ENCODE data around the gene FLNB. TPM values are rescaled to one million over a fixed set of nuclear protein-coding genes. Genes with fewer than 3 reads are reported as not detected.
"Not testable (repeated sequence)": the region's sequence is repeated elsewhere in the genome, so short reads cannot be mapped to it uniquely, and the experiment has no call there.

The FLNB gene
- total RNA-seq, 1 experiment from 2014 or later = 83.4 TPM

GRCh38 chr3:58200846-58201355 lies 192.7 kb downstream of the FLNB start:
- H3K27me3 ChIP-seq (ENCODE audit: insufficient read depth, low read length) = no peaks in the 10 kb centered on the region
- no peak overlapping the region for H3K9ac ChIP-seq (ENCODE audit: extremely low read depth, insufficient read length, low read length)
- H3K4ac ChIP-seq (ENCODE audit: low read depth, low read length) = no peak overlapping the region
- H2BK20ac ChIP-seq (ENCODE audit: low read depth, low read length, poor library complexity, severe bottlenecking) = no peak overlapping the region
- H3K4me2 ChIP-seq (ENCODE audit: insufficient read depth, insufficient read length, low read length) = no peak overlapping the region
- no peak overlapping the region for H3T11ph ChIP-seq (ENCODE audit: low read length)
- H3K9me3 Mint-ChIP-seq = no peaks in the 10 kb centered on the region; a peak in 2 of 5 replicates
- no peak overlapping the region for H4K5ac ChIP-seq (ENCODE audit: insufficient read length, low read depth, low read length)
- no peak overlapping the region for H2AK5ac ChIP-seq (ENCODE audit: insufficient read length, low read length)
- no peak overlapping the region for H2BK120ac ChIP-seq (ENCODE audit: low read depth, low read length, poor library complexity, severe bottlenecking)
- no peaks in the 10 kb centered on the region for H4K20me1 ChIP-seq (ENCODE audit: control insufficient read depth, insufficient read depth, insufficient read length)
- no peak overlapping the region for H3K18ac ChIP-seq (ENCODE audit: insufficient read length, low read depth, low read length)
- no peak overlapping the region for H3K27ac Mint-ChIP-seq
- no peaks in the 10 kb centered on the region for H3K79me2 ChIP-seq (ENCODE audit: insufficient read depth, low read length)
- H3K4me1 ChIP-seq (ENCODE audit: insufficient read depth, low read length) = no peaks in the 10 kb centered on the region
- no peaks in the 10 kb centered on the region for H3K36me3 Mint-ChIP-seq (ENCODE audit: insufficient read depth in 1 of 3, low read depth in 3 of 3)
- H3K79me1 ChIP-seq (ENCODE audit: insufficient read depth, low read depth, low read length, poor library complexity, severe bottlenecking) = no peaks in the 10 kb centered on the region
- no peak for TF ChIP-seq CTCF (conservative IDR thresholded peaks at IDR 0.05)
- no peak overlapping the region for H2BK5ac ChIP-seq (ENCODE audit: insufficient read length, low read length)
- H2AFZ ChIP-seq (ENCODE audit: low read length) = no peak overlapping the region
- H2BK12ac ChIP-seq (ENCODE audit: insufficient read length, low read depth, low read length) = no peak overlapping the region
- no peak overlapping the region for H3K56ac ChIP-seq (ENCODE audit: insufficient read length, low read depth, low read length)
- H3K23me2 ChIP-seq (ENCODE audit: insufficient read length, low read depth, low read length, poor library complexity, severe bottlenecking) = no peaks in the 10 kb centered on the region
- no peak overlapping the region for H3K4me3 Mint-ChIP-seq
- H2BK15ac ChIP-seq (ENCODE audit: low read depth, low read length) = no peak overlapping the region
- no peak overlapping the region for H3K23ac ChIP-seq (ENCODE audit: insufficient read length, low read depth, low read length)
- WGBS (ENCODE audit: extremely low coverage, insufficient read length, low lambda C conversion rate) = no CpG with 5 or more reads among the region's 11 CpGs
- H3K9me3 ChIP-seq (ENCODE audit: control insufficient read depth, low read depth, low read length) = no peaks in the 10 kb centered on the region
- no peak overlapping the region for H3K27ac ChIP-seq (ENCODE audit: insufficient read length, low read depth, low read length)
- H4K91ac ChIP-seq (ENCODE audit: insufficient read length, low read depth, low read length) = no peak overlapping the region
- H3K27me3 Mint-ChIP-seq (ENCODE audit: low read depth) = peaks cover 7% of the 10 kb centered on the region
- DNase-seq = no peak
- no peaks in the 10 kb centered on the region for H3K4me1 Mint-ChIP-seq
- no peak overlapping the region for H4K8ac ChIP-seq (replicated peaks; ENCODE audit: insufficient read length, low read depth, low read length)
- H3K14ac ChIP-seq (ENCODE audit: insufficient read depth, low read length) = no peak overlapping the region

GRCh38 chr3:58201451-58201850 lies 193.2 kb downstream of the FLNB start:
- not testable (repeated sequence) for H2AK5ac ChIP-seq (ENCODE audit: insufficient read length, low read length); DNase-seq; H2BK20ac ChIP-seq (ENCODE audit: low read depth, low read length, poor library complexity, severe bottlenecking); H4K91ac ChIP-seq (ENCODE audit: insufficient read length, low read depth, low read length); H3K27ac ChIP-seq (ENCODE audit: insufficient read length, low read depth, low read length); H3K4me3 Mint-ChIP-seq; H3K27me3 ChIP-seq (ENCODE audit: insufficient read depth, low read length); H2BK12ac ChIP-seq (ENCODE audit: insufficient read length, low read depth, low read length); H3K4ac ChIP-seq (ENCODE audit: low read depth, low read length); H4K20me1 ChIP-seq (ENCODE audit: control insufficient read depth, insufficient read depth, insufficient read length); H3K79me1 ChIP-seq (ENCODE audit: insufficient read depth, low read depth, low read length, poor library complexity, severe bottlenecking); H4K5ac ChIP-seq (ENCODE audit: insufficient read length, low read depth, low read length); H3K27me3 Mint-ChIP-seq (ENCODE audit: low read depth); H3K4me1 Mint-ChIP-seq; H3K9me3 Mint-ChIP-seq; H3K4me1 ChIP-seq (ENCODE audit: insufficient read depth, low read length); H3K27ac Mint-ChIP-seq; H3K4me2 ChIP-seq (ENCODE audit: insufficient read depth, insufficient read length, low read length); H3K14ac ChIP-seq (ENCODE audit: insufficient read depth, low read length); H3K23me2 ChIP-seq (ENCODE audit: insufficient read length, low read depth, low read length, poor library complexity, severe bottlenecking); H3K79me2 ChIP-seq (ENCODE audit: insufficient read depth, low read length); H4K8ac ChIP-seq (replicated peaks; ENCODE audit: insufficient read length, low read depth, low read length); H3K9ac ChIP-seq (ENCODE audit: extremely low read depth, insufficient read length, low read length); H2BK15ac ChIP-seq (ENCODE audit: low read depth, low read length); H3K56ac ChIP-seq (ENCODE audit: insufficient read length, low read depth, low read length); H2AFZ ChIP-seq (ENCODE audit: low read length); H3K23ac ChIP-seq (ENCODE audit: insufficient read length, low read depth, low read length); H3K18ac ChIP-seq (ENCODE audit: insufficient read length, low read depth, low read length); H2BK120ac ChIP-seq (ENCODE audit: low read depth, low read length, poor library complexity, severe bottlenecking); H2BK5ac ChIP-seq (ENCODE audit: insufficient read length, low read length); H3K9me3 ChIP-seq (ENCODE audit: control insufficient read depth, low read depth, low read length); H3K36me3 Mint-ChIP-seq (ENCODE audit: insufficient read depth in 1 of 3, low read depth in 3 of 3); H3T11ph ChIP-seq (ENCODE audit: low read length)
- no CpG with 5 or more reads among the region's 3 CpGs for WGBS (ENCODE audit: extremely low coverage, insufficient read length, low lambda C conversion rate)

All from H9 (cell line).